B cell (primary cell): ENCODE results near the gene LRRC8E.

Source experiments
- CTCF ChIP-seq: fragments of 200-600 bp; IDR thresholded peaks from one replicate; pipeline ENCODE4 v1.8.0; 2022; ENCODE audit warnings: antibody characterized with exemption, mild to moderate bottlenecking
- EZH2 ChIP-seq: IDR thresholded peaks from 2 replicates; pipeline ENCODE4 v1.6.1; 2012; ENCODE audit warnings: borderline replicate concordance, low read depth, mild to moderate bottlenecking, moderate library complexity, low read length; ENCODE audit not compliant: insufficient read depth, poor library complexity, severe bottlenecking

DNA sequence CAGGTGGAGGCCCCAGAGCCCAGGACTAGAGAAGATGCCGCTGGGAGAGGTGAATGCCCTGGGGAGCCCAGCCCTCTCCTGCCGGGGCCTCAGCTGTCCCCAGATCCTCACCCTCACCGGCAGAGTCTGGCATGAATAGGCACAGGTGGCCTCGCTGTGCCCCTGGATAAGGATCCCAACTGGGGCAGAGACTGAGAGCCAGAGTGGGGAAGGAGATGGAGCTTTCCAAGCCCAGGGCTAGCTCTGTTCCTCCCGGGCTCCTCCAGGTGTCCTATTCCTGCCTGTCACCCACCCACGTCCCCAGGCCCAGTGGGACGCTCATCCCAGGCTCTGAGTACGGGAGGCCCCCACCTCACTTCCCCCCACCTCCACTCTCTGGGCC is 30.6 kb upstream of the LRRC8E start:
- TF ChIP-seq CTCF (no peak), EZH2 (no peak)
